Spleen (tissue), 7 donors: ENCODE results near the gene APOBEC3F.
A peak's percentile ranks its signal among the peaks of the same experiment; 100 is the strongest.

Experiments
- POLR2AphosphoS5 ChIP-seq, 3 donors: sonication (generic); formaldehyde crosslinking; IDR thresholded peaks; one replicate each; pipeline ENCODE4 v1.5.1; 2017; ENCODE audit warnings: antibody characterized with exemption in 3 of 3
- TF ChIP-seq, protein P1 (sequence below), 11 experiments: fragments of 200-600 bp in 7 of 11; fragments of 450-650 bp in 4 of 11; sonication (generic) in 4 of 11; IDR thresholded peaks in 8 of 11; conservative IDR thresholded peaks in 3 of 11; 1 replicate in 7 of 11; 2 replicates in 4 of 11; pipeline versions ENCODE4 v1.4.0 to v1.8.0; 2016 to 2021; ENCODE audit warnings: antibody characterized with exemption in 11 of 11, inconsistent platforms in 4 of 11, mild to moderate bottlenecking in 1 of 11
- donor health status: DM: no; HTN: no; CAD: no; lungs with moderate emphysema.
- donor health status: DM: no; HTN: no; CAD: no.
- donor health status: DM: no; HTN: no; CAD: no.

DNA sequence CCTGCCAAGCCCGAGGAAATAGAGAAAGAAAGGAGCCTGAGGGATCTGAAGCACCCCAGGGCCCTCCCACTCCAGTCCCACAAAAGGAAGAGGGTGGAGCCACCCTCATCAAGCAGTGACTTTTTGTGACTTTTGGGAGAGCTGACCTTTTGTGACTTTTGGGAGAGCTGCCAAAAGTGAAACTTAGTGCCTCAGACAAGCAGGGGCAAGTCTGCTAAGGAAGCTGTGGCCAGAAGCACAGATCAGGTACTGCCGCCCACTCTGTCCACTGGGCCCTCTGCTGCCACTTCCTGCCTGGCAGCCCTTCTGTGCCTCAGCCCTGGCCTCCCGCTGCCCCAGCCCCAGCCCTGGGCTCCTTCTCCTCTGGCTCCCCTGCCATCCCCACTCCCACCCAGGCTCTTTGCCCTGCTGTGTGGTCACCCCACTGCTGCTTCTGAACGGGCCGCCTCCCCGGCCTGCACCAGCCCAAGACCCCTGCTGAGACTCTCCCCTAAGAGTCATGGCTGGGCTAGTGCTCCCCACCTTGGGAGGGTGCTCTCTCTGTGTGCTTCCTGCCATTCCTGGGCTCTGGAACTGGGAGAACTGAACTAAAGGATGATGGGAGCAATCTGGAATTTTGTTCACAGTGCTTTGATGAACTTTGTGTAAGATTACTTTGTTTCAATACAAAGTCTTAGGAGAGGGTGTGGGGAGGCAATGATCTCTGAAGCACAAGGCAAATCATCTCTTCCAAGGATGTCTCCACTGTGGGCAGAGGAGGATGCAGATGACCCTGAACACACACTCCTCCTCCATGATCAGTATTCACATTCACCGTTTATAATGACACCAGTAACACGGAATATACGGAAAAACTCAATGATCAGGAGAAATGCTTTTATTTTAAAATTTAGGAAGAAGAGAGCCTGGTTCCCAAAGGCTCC, 56.7 kb downstream of the APOBEC3F start, which contains the start of gene APOBEC3H:
- peak; percentile 43 to 58 (median 51) for TF ChIP-seq POLR2AphosphoS5 (IDR thresholded peaks at IDR 0.05)
- TF ChIP-seq, protein P1, sequence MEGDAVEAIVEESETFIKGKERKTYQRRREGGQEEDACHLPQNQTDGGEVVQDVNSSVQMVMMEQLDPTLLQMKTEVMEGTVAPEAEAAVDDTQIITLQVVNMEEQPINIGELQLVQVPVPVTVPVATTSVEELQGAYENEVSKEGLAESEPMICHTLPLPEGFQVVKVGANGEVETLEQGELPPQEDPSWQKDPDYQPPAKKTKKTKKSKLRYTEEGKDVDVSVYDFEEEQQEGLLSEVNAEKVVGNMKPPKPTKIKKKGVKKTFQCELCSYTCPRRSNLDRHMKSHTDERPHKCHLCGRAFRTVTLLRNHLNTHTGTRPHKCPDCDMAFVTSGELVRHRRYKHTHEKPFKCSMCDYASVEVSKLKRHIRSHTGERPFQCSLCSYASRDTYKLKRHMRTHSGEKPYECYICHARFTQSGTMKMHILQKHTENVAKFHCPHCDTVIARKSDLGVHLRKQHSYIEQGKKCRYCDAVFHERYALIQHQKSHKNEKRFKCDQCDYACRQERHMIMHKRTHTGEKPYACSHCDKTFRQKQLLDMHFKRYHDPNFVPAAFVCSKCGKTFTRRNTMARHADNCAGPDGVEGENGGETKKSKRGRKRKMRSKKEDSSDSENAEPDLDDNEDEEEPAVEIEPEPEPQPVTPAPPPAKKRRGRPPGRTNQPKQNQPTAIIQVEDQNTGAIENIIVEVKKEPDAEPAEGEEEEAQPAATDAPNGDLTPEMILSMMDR (IDR thresholded peaks at IDR 0.05 in 8 of 11, conservative IDR thresholded peaks at IDR 0.05 in 3 of 11), result no peak
